ENCODE data around the gene EPX. TPM values are rescaled to one million over a fixed set of nuclear protein-coding genes. Genes with fewer than 3 reads are reported as not detected.

The EPX gene
- total RNA-seq, 1 experiment from 2014 or later, result not detected

GRCh38 chr17:58174871-58175270 lies 17.7 kb upstream of the EPX start:
- 0 out of 4 replicates have a peak, but pooled peaks cover 0 to 3% of the 10 kb centered on the region in 2 experiments for H3K4me1 Mint-ChIP-seq
- no peak overlapping the region for H3K4ac ChIP-seq (ENCODE audit: low read depth, low read length)
- H2AFZ ChIP-seq (ENCODE audit: low read length), result no peak overlapping the region
- peaks cover 36% of the 10 kb centered on the region for H3K27me3 Mint-ChIP-seq (ENCODE audit: low read depth)
- H3K79me2 ChIP-seq (ENCODE audit: insufficient read depth, low read length), result no peaks in the 10 kb centered on the region
- H3K9me3 ChIP-seq (ENCODE audit: control insufficient read depth, low read depth, low read length), result no peaks in the 10 kb centered on the region
- H4K5ac ChIP-seq (ENCODE audit: insufficient read length, low read depth, low read length), result no peak overlapping the region
- no peak overlapping the region for H3K23ac ChIP-seq (ENCODE audit: insufficient read length, low read depth, low read length)
- no peak overlapping the region for H3K27ac ChIP-seq (ENCODE audit: insufficient read length, low read depth, low read length)
- H3K4me1 ChIP-seq (ENCODE audit: insufficient read depth, low read length), result no peaks in the 10 kb centered on the region
- H2BK15ac ChIP-seq (ENCODE audit: low read depth, low read length), result no peak overlapping the region
- H4K20me1 ChIP-seq (ENCODE audit: control insufficient read depth, insufficient read depth, insufficient read length), result no peaks in the 10 kb centered on the region
- H3K4me3 Mint-ChIP-seq, result no peak overlapping the region
- no peak overlapping the region for H3K56ac ChIP-seq (ENCODE audit: insufficient read length, low read depth, low read length)
- no peak overlapping the region for H4K91ac ChIP-seq (ENCODE audit: insufficient read length, low read depth, low read length)
- no peak overlapping the region for H2BK12ac ChIP-seq (ENCODE audit: insufficient read length, low read depth, low read length)
- H2BK5ac ChIP-seq (ENCODE audit: insufficient read length, low read length), result no peak overlapping the region
- no peaks in the 10 kb centered on the region for H3K9me3 Mint-ChIP-seq
- H3K4me2 ChIP-seq (ENCODE audit: insufficient read depth, insufficient read length, low read length), result no peak overlapping the region
- H3T11ph ChIP-seq (ENCODE audit: low read length), result no peak overlapping the region
- H3K27me3 ChIP-seq (ENCODE audit: insufficient read depth, low read length), result no peaks in the 10 kb centered on the region; the same call in 1 of the 2 replicates
- H4K8ac ChIP-seq (replicated peaks; ENCODE audit: insufficient read length, low read depth, low read length), result no peak overlapping the region
- no CpG with 5 or more reads among the region's 3 CpGs for WGBS (ENCODE audit: extremely low coverage, insufficient read length, low lambda C conversion rate)
- H2BK20ac ChIP-seq (ENCODE audit: low read depth, low read length, poor library complexity, severe bottlenecking), result no peak overlapping the region
- H3K18ac ChIP-seq (ENCODE audit: insufficient read length, low read depth, low read length), result no peak overlapping the region
- H3K23me2 ChIP-seq (ENCODE audit: insufficient read length, low read depth, low read length, poor library complexity, severe bottlenecking), result no peaks in the 10 kb centered on the region
- no peak overlapping the region for H2BK120ac ChIP-seq (ENCODE audit: low read depth, low read length, poor library complexity, severe bottlenecking)
- no peak overlapping the region for H3K27ac Mint-ChIP-seq
- no peak for DNase-seq
- TF ChIP-seq CTCF (conservative IDR thresholded peaks at IDR 0.05), result no peak
- no peak overlapping the region for H3K14ac ChIP-seq (ENCODE audit: insufficient read depth, low read length)
- no peak overlapping the region for H2AK5ac ChIP-seq (ENCODE audit: insufficient read length, low read length)
- H3K79me1 ChIP-seq (ENCODE audit: insufficient read depth, low read depth, low read length, poor library complexity, severe bottlenecking), result no peaks in the 10 kb centered on the region
- no peaks in the 10 kb centered on the region for H3K36me3 Mint-ChIP-seq (ENCODE audit: insufficient read depth in 1 of 3, low read depth in 3 of 3)
- H3K9ac ChIP-seq (ENCODE audit: extremely low read depth, insufficient read length, low read length), result no peak overlapping the region

All from H9 (cell line).